IMR-90 (cell line): ENCODE measurements around the gene MAG. TPM values are rescaled to one million over a fixed set of nuclear protein-coding genes. Genes with fewer than 3 reads are reported as not detected.

Source experiments
- ATAC-seq: fragments of 200-7000 bp; cut with Tn5 transposase; 2 replicates; pipeline ENCODE4 v1.9.1; 2020; ENCODE audit warnings: low read depth, mild to moderate bottlenecking, moderate library complexity
- BruUV-seq: library from RNA; stranded (reverse); fragments of 400-500 nt; replicated peaks from 2 replicates; lab custom pipeline; 2021; lab: Mats Ljungman, UMichigan
- CTCF ChIA-PET: fragments of 300-600 bp; formaldehyde crosslinking; extraction: SDS; loops from one replicate; lab custom pipeline; 2021; ENCODE audit warnings: antibody characterized with exemption; lab: Yijun Ruan, JAX
- POLR2A ChIA-PET: fragments of 300-600 bp; sonication (Branson Sonifier 250); formaldehyde crosslinking; loops from one replicate; lab custom pipeline; 2022; ENCODE audit warnings: antibody characterized with exemption; ENCODE audit not compliant: unreplicated experiment; lab: Charles Lee
- DNase-seq: peaks from one replicate; pipeline ENCODE4 v3.0.0; 2013
- H2AFZ ChIP-seq: replicated peaks from 2 replicates; pipeline ENCODE3; 2013; ENCODE audit warnings: low read length, mild to moderate bottlenecking; ENCODE audit not compliant: poor library complexity
- H2AK5ac ChIP-seq: 2 replicates; pipeline ENCODE4 v1.6.1; 2013; ENCODE audit warnings: low read depth, low read length, inconsistent platforms
- H2AK9ac ChIP-seq: replicated peaks from 2 replicates; pipeline ENCODE3; 2013; ENCODE audit warnings: mild to moderate bottlenecking, low read depth, low read length, moderate library complexity; ENCODE audit not compliant: poor library complexity
- H2BK120ac ChIP-seq: 2 replicates; pipeline ENCODE4 v1.6.1; 2013; ENCODE audit warnings: low read depth, low read length, inconsistent platforms
- H2BK15ac ChIP-seq: 3 replicates; pipeline ENCODE4 v1.6.1; 2013; ENCODE audit warnings: low read depth, low read length, inconsistent platforms
- H2BK20ac ChIP-seq: 2 replicates; pipeline ENCODE4 v1.6.1; 2013; ENCODE audit warnings: low read depth, mild to moderate bottlenecking, inconsistent platforms, low read length, moderate library complexity
- H2BK5ac ChIP-seq: 2 replicates; pipeline ENCODE4 v1.6.1; 2013; ENCODE audit warnings: mild to moderate bottlenecking, low read depth, low read length, inconsistent platforms; ENCODE audit not compliant: poor library complexity, severe bottlenecking
- H3K14ac ChIP-seq: replicated peaks from 2 replicates; pipeline ENCODE4 v1.6.1; 2013; ENCODE audit warnings: low read depth, low read length, inconsistent platforms
- H3K18ac ChIP-seq: 2 replicates; pipeline ENCODE4 v1.6.1; 2013; ENCODE audit warnings: low read depth, low read length, control low read depth
- H3K23ac ChIP-seq: 2 replicates; pipeline ENCODE4 v1.6.1; 2013; ENCODE audit warnings: low read depth, low read length, inconsistent platforms
- H3K27ac ChIP-seq: 2 replicates; pipeline ENCODE4 v1.5.1; 2013; ENCODE audit warnings: mild to moderate bottlenecking, control low read depth, low read length; ENCODE audit not compliant: insufficient read depth
- H3K27me3 ChIP-seq: 2 replicates; pipeline ENCODE4 v1.6.1; 2013; ENCODE audit warnings: low read length; ENCODE audit not compliant: control insufficient read depth, insufficient read depth
- H3K36me3 ChIP-seq: 2 replicates; pipeline ENCODE4 v1.6.1; 2013; ENCODE audit warnings: low read length, mixed read lengths; ENCODE audit not compliant: control insufficient read depth, insufficient read depth
- H3K4ac ChIP-seq: 2 replicates; pipeline ENCODE4 v1.6.1; 2013; ENCODE audit warnings: low read depth, low read length, inconsistent platforms
- H3K4me1 ChIP-seq: 2 replicates; pipeline ENCODE4 v1.6.1; 2013; ENCODE audit warnings: low read length, mixed read lengths; ENCODE audit not compliant: control insufficient read depth, insufficient read depth
- H3K4me2 ChIP-seq: 2 replicates; pipeline ENCODE4 v1.6.1; 2013; ENCODE audit warnings: low read depth, mild to moderate bottlenecking, control low read depth, low read length, moderate library complexity
- H3K4me3 ChIP-seq: 2 replicates; pipeline ENCODE4 v1.5.1; 2013; ENCODE audit warnings: low read depth, mild to moderate bottlenecking, control low read depth, low read length, moderate library complexity; ENCODE audit not compliant: insufficient read depth
- H3K56ac ChIP-seq: 2 replicates; pipeline ENCODE4 v1.6.1; 2013; ENCODE audit warnings: low read length, inconsistent platforms; ENCODE audit not compliant: insufficient read depth; ENCODE audit errors: extremely low read depth
- H3K79me1 ChIP-seq, 2 experiments: 2 replicates each; pipeline ENCODE4 v1.6.1; 2013; ENCODE audit warnings: low read length in 2 of 2, inconsistent platforms in 1 of 2, low read depth in 1 of 2
- H3K9ac ChIP-seq: 2 replicates; pipeline ENCODE4 v1.6.1; 2013; ENCODE audit warnings: low read depth, low read length, control low read depth
- H3K9me1 ChIP-seq: 2 replicates; pipeline ENCODE4 v1.6.1; 2013; ENCODE audit warnings: low read length, inconsistent platforms; ENCODE audit not compliant: insufficient read depth
- H3K9me3 ChIP-seq: 2 replicates; pipeline ENCODE4 v1.6.1; 2013; ENCODE audit warnings: low read length; ENCODE audit not compliant: control insufficient read depth, insufficient read depth
- H4K20me1 ChIP-seq: 2 replicates; pipeline ENCODE4 v1.6.1; 2013; ENCODE audit warnings: low read length, inconsistent platforms; ENCODE audit not compliant: insufficient read depth
- H4K5ac ChIP-seq: 2 replicates; pipeline ENCODE4 v1.6.1; 2013; ENCODE audit warnings: mild to moderate bottlenecking, low read depth, low read length, control low read depth
- H4K8ac ChIP-seq, 2 experiments: 2 replicates each; pipeline ENCODE4 v1.6.1; 2013; ENCODE audit warnings: low read depth in 2 of 2, low read length in 2 of 2, control low read depth in 1 of 2, inconsistent platforms in 1 of 2
- H4K91ac ChIP-seq: 2 replicates; pipeline ENCODE4 v1.6.1; 2013; ENCODE audit warnings: low read depth, low read length, inconsistent platforms; ENCODE audit not compliant: insufficient read depth
- BHLHE40 ChIP-seq: fragments of 150-350 bp; IDR thresholded peaks from 2 replicates; pipeline ENCODE4 v1.6.1; 2016; ENCODE audit warnings: mild to moderate bottlenecking, low read depth, low read length
- CEBPB ChIP-seq: IDR thresholded peaks from 2 replicates; pipeline ENCODE4 v1.6.1; 2012; ENCODE audit warnings: low read depth, low read length, improper control_type of control experiment
- CHD1 ChIP-seq: IDR thresholded peaks from 2 replicates; pipeline ENCODE4 v1.6.1; 2012; ENCODE audit warnings: low read depth, low read length, improper control_type of control experiment
- FOS ChIP-seq: fragments of 150-350 bp; IDR thresholded peaks from 2 replicates; pipeline ENCODE4 v1.6.1; 2016; ENCODE audit warnings: low read depth, low read length
- MXI1 ChIP-seq: IDR thresholded peaks from 2 replicates; pipeline ENCODE4 v1.6.1; 2012; ENCODE audit warnings: low read depth, mild to moderate bottlenecking, low read length, moderate library complexity, borderline replicate concordance
- NFE2L2 ChIP-seq: fragments of 150-350 bp; IDR thresholded peaks from 2 replicates; pipeline ENCODE4 v1.6.1; 2016; ENCODE audit warnings: low read depth, mild to moderate bottlenecking, low read length
- POLR2A ChIP-seq: IDR thresholded peaks from 2 replicates; pipeline ENCODE4 v1.6.1; 2012; ENCODE audit warnings: mild to moderate bottlenecking, low read depth, low read length
- RAD21 ChIP-seq: IDR thresholded peaks from 2 replicates; pipeline ENCODE4 v1.6.1; 2012; ENCODE audit warnings: low read length, improper control_type of control experiment
- RCOR1 ChIP-seq: IDR thresholded peaks from 2 replicates; pipeline ENCODE4 v1.6.1; 2012; ENCODE audit warnings: mild to moderate bottlenecking, low read length, improper control_type of control experiment; ENCODE audit not compliant: insufficient replicate concordance
- SMC3 ChIP-seq: fragments of 150-350 bp; IDR thresholded peaks from 2 replicates; pipeline ENCODE4 v1.6.1; 2016; ENCODE audit warnings: low read depth, mild to moderate bottlenecking, antibody characterized with exemption, low read length, moderate library complexity
- WGBS, 2 experiments: methylation state at CpG; one replicate each; pipeline versions ENCODE4 v1.1.5 to v1.1.7; 2013; ENCODE audit warnings: missing lambda C conversion rate in 2 of 2; ENCODE audit not compliant: insufficient read length in 1 of 2; ENCODE audit errors: extremely low coverage in 2 of 2; 5-methylcytosine and 5-hydroxymethylcytosine counted together
- dilution Hi-C: fragments of 300-500 bp; cut with HindIII; formaldehyde crosslinking; loops from one replicate; pipeline ENCODE4 v1.14.3; 2018; ENCODE audit warnings: low sequenced_read_pairs; ENCODE audit not compliant: unreplicated experiment
- in situ Hi-C: fragments of 300-500 bp; cut with MboI; formaldehyde crosslinking; loops from 3 replicates; pipeline ENCODE4 v1.14.3; 2019; ENCODE audit warnings: low sequenced_read_pairs, inconsistent platforms, mixed read lengths
- intact Hi-C: fragments of 100-400 bp; cut with micrococcal nuclease; formaldehyde crosslinking; loops from 2 replicates; pipeline ENCODE4 v1.10.0; 2022
- polyA plus RNA-seq, 3 experiments: library from polyadenylated mRNA; depleted of rRNA; stranded (reverse); fragments of >200 nt; gene quantifications; 2 replicates each; pipeline ENCODE4 v1.2.3, GENCODE V29; 2012; ENCODE audit warnings: low replicate concordance in 1 of 3
- total RNA-seq: library from RNA; depleted of rRNA; stranded (reverse); fragments of >200 nt; gene quantifications from 2 replicates; pipeline ENCODE4 v1.2.3, GENCODE V29; 2012
- TF ChIP-seq, protein P1 (sequence below): conservative IDR thresholded peaks from 2 replicates; pipeline ENCODE4 v1.5.1; 2012; ENCODE audit warnings: mild to moderate bottlenecking, low read depth, low read length, improper control_type of control experiment
- TF ChIP-seq, protein P2 (sequence below): fragments of 150-350 bp; IDR thresholded peaks from 2 replicates; pipeline ENCODE4 v1.6.1; 2016; ENCODE audit warnings: low read depth, mild to moderate bottlenecking, low read length, moderate library complexity, borderline replicate concordance

Gene MAG
- total and polyA plus RNA-seq, 2 of the 4 experiments (the other 2 are of a cell fraction), result not detected

DNA sequence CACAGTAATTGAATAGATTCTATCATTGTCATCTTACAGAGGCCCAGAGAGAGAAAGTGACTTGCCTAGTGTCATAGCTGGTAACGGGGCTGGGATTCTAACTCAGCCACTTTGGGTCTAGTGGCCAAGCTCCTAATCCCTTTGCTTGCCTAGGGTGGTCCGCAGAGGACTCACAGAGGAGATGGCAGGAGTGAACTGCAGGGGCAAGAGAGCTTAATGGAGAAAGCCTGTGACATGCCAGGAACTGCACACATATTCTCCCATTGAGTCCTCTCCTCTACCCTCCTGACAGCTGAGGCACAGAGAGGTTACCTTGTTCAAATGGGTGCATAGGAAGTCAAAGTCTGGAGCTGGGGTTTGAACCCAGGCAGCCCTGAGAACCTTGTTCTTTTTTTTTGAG is 40.5 kb upstream of the MAG start:
- POLR2A ChIA-PET, result no interaction called here
- Histone ChIP-seq H3K18ac (no peak overlapping the region), H4K20me1 (no peaks in the 10 kb centered on the region), H2AFZ (no peak overlapping the region), H3K4me3 (no peak overlapping the region), H2AK9ac (no peak overlapping the region), H4K5ac (no peak overlapping the region), H3K4me2 (no peak overlapping the region), H3K23ac (no peak overlapping the region), H3K4ac (no peak overlapping the region), H3K14ac (no peak overlapping the region), H3K9me3 (no peaks in the 10 kb centered on the region), H4K8ac (no peak overlapping the region), H2BK5ac (no peak overlapping the region), H3K4me1 (no peaks in the 10 kb centered on the region), H3K36me3 (no peaks in the 10 kb centered on the region), H3K27ac (no peak overlapping the region), H4K91ac (no peak overlapping the region), H2BK15ac (no peak overlapping the region), H3K27me3 (peaks cover 48% of the 10 kb centered on the region), H2BK20ac (no peak overlapping the region), H3K56ac (no peak overlapping the region), H2BK120ac (no peak overlapping the region), H3K79me1 (no peaks in the 10 kb centered on the region), H3K9ac (no peak overlapping the region), H3K9me1 (no peaks in the 10 kb centered on the region), H2AK5ac (no peak overlapping the region)
- intact Hi-C loops (no loop called here), dilution Hi-C loops (no loop called here), in situ Hi-C loops (no loop called here)
- DNase-seq, result no peak
- no TSS peak for BruUV-seq
- CTCF ChIA-PET, result no interaction called here
- no CpG with 5 or more reads among the region's 2 CpGs for WGBS, 2 experiments
- TF ChIP-seq MXI1, result no peak
- no peak for TF ChIP-seq CEBPB
- no peak for TF ChIP-seq RCOR1
- no peak for TF ChIP-seq RAD21
- TF ChIP-seq BHLHE40, result no peak
- no peak for TF ChIP-seq POLR2A
- TF ChIP-seq SMC3, result no peak
- TF ChIP-seq NFE2L2, result no peak
- TF ChIP-seq, protein P1, sequence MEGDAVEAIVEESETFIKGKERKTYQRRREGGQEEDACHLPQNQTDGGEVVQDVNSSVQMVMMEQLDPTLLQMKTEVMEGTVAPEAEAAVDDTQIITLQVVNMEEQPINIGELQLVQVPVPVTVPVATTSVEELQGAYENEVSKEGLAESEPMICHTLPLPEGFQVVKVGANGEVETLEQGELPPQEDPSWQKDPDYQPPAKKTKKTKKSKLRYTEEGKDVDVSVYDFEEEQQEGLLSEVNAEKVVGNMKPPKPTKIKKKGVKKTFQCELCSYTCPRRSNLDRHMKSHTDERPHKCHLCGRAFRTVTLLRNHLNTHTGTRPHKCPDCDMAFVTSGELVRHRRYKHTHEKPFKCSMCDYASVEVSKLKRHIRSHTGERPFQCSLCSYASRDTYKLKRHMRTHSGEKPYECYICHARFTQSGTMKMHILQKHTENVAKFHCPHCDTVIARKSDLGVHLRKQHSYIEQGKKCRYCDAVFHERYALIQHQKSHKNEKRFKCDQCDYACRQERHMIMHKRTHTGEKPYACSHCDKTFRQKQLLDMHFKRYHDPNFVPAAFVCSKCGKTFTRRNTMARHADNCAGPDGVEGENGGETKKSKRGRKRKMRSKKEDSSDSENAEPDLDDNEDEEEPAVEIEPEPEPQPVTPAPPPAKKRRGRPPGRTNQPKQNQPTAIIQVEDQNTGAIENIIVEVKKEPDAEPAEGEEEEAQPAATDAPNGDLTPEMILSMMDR, result no peak
- no peak for TF ChIP-seq CHD1
- TF ChIP-seq FOS, result no peak
- TF ChIP-seq, protein P2, sequence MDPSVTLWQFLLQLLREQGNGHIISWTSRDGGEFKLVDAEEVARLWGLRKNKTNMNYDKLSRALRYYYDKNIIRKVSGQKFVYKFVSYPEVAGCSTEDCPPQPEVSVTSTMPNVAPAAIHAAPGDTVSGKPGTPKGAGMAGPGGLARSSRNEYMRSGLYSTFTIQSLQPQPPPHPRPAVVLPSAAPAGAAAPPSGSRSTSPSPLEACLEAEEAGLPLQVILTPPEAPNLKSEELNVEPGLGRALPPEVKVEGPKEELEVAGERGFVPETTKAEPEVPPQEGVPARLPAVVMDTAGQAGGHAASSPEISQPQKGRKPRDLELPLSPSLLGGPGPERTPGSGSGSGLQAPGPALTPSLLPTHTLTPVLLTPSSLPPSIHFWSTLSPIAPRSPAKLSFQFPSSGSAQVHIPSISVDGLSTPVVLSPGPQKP, result no peak
- no peak for ATAC-seq
